Upper lobe of right lung (tissue), 1 donor: Measurements from ENCODE around the gene PRR33. TPM values are rescaled to one million over a fixed set of nuclear protein-coding genes. Genes with fewer than 3 reads are reported as not detected.
"Not testable (repeated sequence)": the region's sequence is repeated elsewhere in the genome, so short reads cannot be mapped to it uniquely, and the experiment has no call there.

ENCODE experiments used
- ATAC-seq: fragments of 200-7000 bp; cut with Tn5 transposase; one replicate; pipeline ENCODE4 v1.9.1; 2020; ENCODE audit warnings: mild to moderate bottlenecking, moderate library complexity
- DNase-seq: peaks from one replicate; pipeline ENCODE4 v3.0.0-alpha.2; 2020
- H3K27ac ChIP-seq: fragments of 200-600 bp; one replicate; pipeline ENCODE4 v1.8.0; 2022
- H3K27me3 ChIP-seq: fragments of 200-600 bp; one replicate; pipeline ENCODE4 v1.8.0; 2022; ENCODE audit warnings: mild to moderate bottlenecking
- H3K36me3 ChIP-seq: fragments of 200-600 bp; one replicate; pipeline ENCODE4 v1.8.0; 2022
- H3K4me1 ChIP-seq: fragments of 200-600 bp; one replicate; pipeline ENCODE4 v1.8.0; 2022
- H3K4me3 ChIP-seq: fragments of 200-600 bp; one replicate; pipeline ENCODE4 v1.8.0; 2022; ENCODE audit warnings: mild to moderate bottlenecking
- H3K9me3 ChIP-seq: fragments of 200-600 bp; one replicate; pipeline ENCODE4 v1.8.0; 2022
- CTCF ChIP-seq: fragments of 200-600 bp; IDR thresholded peaks from one replicate; pipeline ENCODE4 v1.8.0; 2022; ENCODE audit warnings: antibody characterized with exemption
- intact Hi-C: fragments of 100-400 bp; cut with DNase I; formaldehyde crosslinking; loops from one replicate; pipeline ENCODE4 v1.11.0; 2022
- long read RNA-seq: library from polyadenylated mRNA; unstranded; transcript quantifications from one replicate; pipeline ENCODE4 v2.0.0, GENCODE V29; 2021
- total RNA-seq: library from RNA; stranded (reverse); fragmentation: NEBNext Ultra II Directional; extraction: Animal tissue kit (Norgen Biotek cat#: 25700); gene quantifications from one replicate; pipeline ENCODE4 v1.2.1, GENCODE V29; 2021
- donor health status: DM: no; HTN: yes; CAD: no; lungs with severe emphysema.

PRR33 gene
- total RNA-seq, result not detected
- long read RNA-seq, partial matches to known transcripts, result 0 of 1 reads
- long read RNA-seq, other reads (novel, unspliced or antisense), result 0 of 1 reads

DNA sequence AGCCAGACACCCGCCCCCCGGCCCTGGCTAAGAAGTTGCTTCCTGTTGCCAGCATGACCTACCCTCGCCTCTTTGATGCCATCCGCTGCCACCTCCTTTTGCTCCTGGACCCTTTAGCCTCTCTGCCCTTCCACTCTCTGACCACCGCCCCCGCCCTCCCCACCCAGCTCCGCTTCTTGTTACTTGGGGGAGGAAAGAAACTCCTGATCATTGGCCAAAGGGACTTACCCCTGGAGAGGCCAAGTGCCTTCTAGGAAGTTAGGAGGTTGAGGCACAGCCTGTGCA, at the start of gene PRR33:
PRR33 (minus strand) TSS at position 65 of the 285 bp plus-strand sequence. CDS start 1,311 bp downstream, outside the sequence.
- TF ChIP-seq CTCF, result no peak
- no peak for DNase-seq
- no peak within 1 kb of the TSS for H3K27ac ChIP-seq
- no peaks in the 10 kb centered on the region for H3K27me3 ChIP-seq
- intact Hi-C loops, result no loop called here
- H3K36me3 ChIP-seq, result no peaks in the 10 kb centered on the region
- no peak for ATAC-seq
- H3K4me3 ChIP-seq, result no peak within 1 kb of the TSS
- no peaks in the 10 kb centered on the region for H3K4me1 ChIP-seq
- H3K9me3 ChIP-seq, result no peaks in the 10 kb centered on the region

DNA sequence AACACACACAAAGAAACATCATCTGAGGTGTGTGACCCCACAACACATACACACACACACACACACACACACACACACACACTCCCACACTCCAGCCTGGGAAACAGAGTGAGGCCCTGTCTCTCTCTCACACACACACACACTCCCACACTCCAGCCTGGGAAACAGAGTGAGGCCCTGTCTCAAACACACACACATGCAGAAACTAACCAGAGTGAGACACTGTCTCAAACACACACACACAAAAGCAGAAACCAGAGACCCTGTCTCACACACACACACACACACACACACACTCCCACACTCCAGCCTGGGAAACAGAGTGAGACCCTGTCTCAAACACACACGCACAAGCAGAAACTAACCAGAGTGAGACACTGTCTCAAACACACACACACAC, 48.1 kb upstream of the PRR33 start:
- intact Hi-C loops, result loop anchor here (5.0 kb wide), 1 partner anchor 42 kb away; no protein-coding TSS in a partner anchor
- H3K27ac ChIP-seq, H3K9me3 ChIP-seq, H3K4me3 ChIP-seq, H3K27me3 ChIP-seq, H3K36me3 ChIP-seq, H3K4me1 ChIP-seq, DNase-seq: not testable (repeated sequence)
- ATAC-seq, result peak; percentile 60

GRCh38 chr11:1939006-1939625, 47.4 kb upstream of the PRR33 start:
- Histone ChIP-seq H3K4me1 (no peaks in the 10 kb centered on the region), H3K4me3 (no peak overlapping the region), H3K36me3 (no peaks in the 10 kb centered on the region), H3K27me3 (peaks cover 5% of the 10 kb centered on the region), H3K27ac (no peak overlapping the region), H3K9me3 (no peaks in the 10 kb centered on the region)
- DNase-seq (peak; percentile 42), ATAC-seq (no peak)
- no peak for TF ChIP-seq CTCF
- intact Hi-C loops, result no loop called here

DNA sequence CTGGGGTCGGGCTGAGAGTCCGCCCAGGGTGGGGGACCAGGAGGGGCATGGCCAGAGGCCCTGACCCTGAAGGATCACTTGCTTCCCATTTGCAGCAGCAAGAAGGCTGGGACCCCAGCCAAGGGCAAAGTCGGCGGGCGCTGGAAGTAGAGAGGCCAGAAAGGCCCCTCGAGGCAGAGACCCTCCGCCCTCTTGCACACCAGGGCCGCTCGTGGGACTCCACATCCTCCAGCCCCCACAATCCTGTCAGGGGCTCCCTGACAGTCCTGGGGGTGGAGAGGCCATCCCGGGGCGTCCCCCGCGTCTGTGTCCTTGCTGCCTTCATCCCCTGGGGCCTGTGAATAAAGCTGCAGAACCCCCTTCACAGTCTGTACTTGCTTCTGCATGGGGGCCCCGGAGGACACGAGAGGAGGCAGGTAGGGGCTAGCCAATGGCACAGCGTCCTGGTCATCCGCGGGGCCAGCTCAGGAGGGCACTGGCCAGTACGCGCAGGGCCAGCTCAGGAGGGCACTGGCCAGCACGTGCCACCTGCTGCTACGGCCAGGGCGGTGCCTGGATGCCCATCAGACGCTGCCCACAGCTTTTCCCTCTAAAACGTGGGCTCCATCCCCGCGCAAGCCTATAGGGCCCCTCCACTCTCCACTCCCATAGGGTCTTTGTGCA, 46.8 kb upstream of the PRR33 start:
- DNase-seq, result peak; percentile 62
- no peaks in the 10 kb centered on the region for H3K9me3 ChIP-seq
- no peaks in the 10 kb centered on the region for H3K36me3 ChIP-seq
- H3K4me3 ChIP-seq, result no peak overlapping the region
- no peak for TF ChIP-seq CTCF
- no peaks in the 10 kb centered on the region for H3K4me1 ChIP-seq
- no peak overlapping the region for H3K27ac ChIP-seq
- no peak for ATAC-seq
- intact Hi-C loops, result no loop called here
- peaks cover 5% of the 10 kb centered on the region for H3K27me3 ChIP-seq

GRCh38 chr11:1937616-1938342, 46.1 kb upstream of the PRR33 start:
- TF ChIP-seq CTCF, result no peak
- Histone ChIP-seq H3K4me1 (no peaks in the 10 kb centered on the region), H3K9me3 (no peaks in the 10 kb centered on the region), H3K4me3 (no peak overlapping the region), H3K27ac (no peak overlapping the region), H3K36me3 (no peaks in the 10 kb centered on the region), H3K27me3 (peaks cover 5% of the 10 kb centered on the region)
- intact Hi-C loops, result no loop called here
- DNase-seq (peak; percentile 47), ATAC-seq (no peak)
